Stimulated activated CD8-positive, alpha-beta memory T cell treated with anti-CD3 and anti-CD28 coated beads, Interleukin-12 subunit alpha, Interleukin-12 subunit beta, amount 100 ng/mL, for 4 hours (primary cell): ENCODE data around the gene FLT4.
"Not testable (repeated sequence)": the region's sequence is repeated elsewhere in the genome, so short reads cannot be mapped to it uniquely, and the experiment has no call there.

Source experiments
- DNase-seq: peaks from one replicate; pipeline ENCODE4 v3.0.0-alpha.2; 2020; ENCODE audit warnings: low read depth

The FLT4 gene

GRCh38 chr5:180670157-180670556 lies 20.8 kb upstream of the FLT4 start:
- DNase-seq, result no peak

DNA sequence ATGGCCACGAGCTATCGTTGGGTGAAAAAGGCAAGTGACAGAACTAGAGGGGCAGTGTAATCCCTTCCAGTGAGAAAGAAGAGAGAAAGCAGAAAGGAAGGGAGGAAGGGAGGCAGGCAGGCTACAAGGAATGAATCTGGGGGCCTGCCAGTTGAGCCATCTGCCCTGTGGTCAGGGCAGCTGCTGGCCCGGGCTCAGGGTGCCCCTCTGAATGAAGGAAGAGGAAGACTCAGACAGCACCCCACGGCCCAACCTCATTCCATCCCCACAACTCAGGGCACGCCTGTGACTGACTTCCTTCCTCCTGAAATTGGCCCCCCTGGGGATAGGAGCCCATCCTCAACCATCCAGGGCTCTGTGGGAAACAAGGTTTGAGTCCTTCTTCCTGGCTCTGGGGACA lies 20.3 kb upstream of the FLT4 start:
- no peak for DNase-seq

GRCh38 chr5:180668835-180669596 lies 19.6 kb upstream of the FLT4 start:
- no peak for DNase-seq

DNA sequence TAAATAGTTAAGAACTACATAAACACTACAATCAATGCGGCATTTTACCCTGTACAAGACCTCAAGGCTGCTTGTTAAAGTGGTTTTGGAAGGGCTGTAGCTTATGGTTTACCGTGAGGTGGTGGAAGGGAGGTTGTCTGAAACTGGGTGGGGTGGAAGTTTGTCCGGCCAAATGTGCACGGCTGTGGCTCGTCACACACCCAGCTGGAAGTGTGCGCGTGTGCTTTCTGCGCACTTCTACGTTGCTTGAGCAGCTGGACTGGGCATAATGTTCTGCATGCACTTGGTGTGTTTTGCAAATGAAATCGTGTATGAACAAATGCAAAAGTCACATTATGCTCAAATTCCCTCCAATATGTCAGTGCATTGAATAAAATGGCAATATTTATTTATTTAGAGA lies 17.4 kb upstream of the FLT4 start:
- DNase-seq, result no peak

- DNase-seq, result no peak
These were observed 16.4 kb upstream of the FLT4 start for GRCh38 chr5:180665682-180666404.

DNA sequence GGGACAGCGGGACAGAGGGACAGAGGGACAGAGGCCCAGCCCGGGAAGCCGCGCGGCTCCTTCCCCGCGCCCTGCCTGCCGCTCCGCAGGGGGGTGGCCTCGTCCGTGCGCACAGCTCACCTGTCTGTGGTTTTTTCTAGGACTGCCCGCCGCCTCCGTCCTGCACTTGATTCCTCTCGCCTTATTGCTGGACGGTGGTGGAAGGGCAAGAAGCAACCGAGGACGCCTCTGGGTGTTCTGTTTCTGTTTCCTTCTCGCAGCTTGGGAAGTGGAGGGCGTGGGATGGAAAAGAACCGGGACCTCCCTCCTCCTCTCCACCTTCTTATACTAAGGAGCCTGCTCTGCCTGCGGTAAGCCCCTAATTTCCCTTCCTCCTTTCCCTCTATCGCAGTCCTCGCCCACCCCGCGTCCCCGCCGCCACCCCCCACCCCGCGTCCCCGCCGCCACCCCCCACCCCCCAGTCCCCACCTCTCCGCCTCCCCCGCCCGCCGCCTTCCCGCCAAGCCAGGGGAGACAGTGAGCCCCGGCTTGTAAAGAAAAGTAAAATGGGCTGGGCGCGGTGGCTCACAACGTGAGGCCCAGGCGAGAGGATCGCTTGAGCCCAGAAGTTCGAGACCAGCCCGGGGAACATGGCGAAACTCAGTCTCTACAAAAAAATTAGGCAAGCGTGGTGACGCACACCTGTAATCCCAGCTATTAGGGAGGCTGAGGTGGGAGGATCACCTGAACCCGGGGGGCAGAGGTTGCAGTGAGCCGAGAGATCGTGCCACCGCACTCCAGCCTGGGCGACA lies 9.6 kb upstream of the FLT4 start:
- DNase-seq, result no peak

GRCh38 chr5:180655243-180655642 lies 5.8 kb upstream of the FLT4 start:
- not testable (repeated sequence) for DNase-seq

- no peak for DNase-seq
These were observed 3.4 kb upstream of the FLT4 start for GRCh38 chr5:180652771-180653170.

DNA sequence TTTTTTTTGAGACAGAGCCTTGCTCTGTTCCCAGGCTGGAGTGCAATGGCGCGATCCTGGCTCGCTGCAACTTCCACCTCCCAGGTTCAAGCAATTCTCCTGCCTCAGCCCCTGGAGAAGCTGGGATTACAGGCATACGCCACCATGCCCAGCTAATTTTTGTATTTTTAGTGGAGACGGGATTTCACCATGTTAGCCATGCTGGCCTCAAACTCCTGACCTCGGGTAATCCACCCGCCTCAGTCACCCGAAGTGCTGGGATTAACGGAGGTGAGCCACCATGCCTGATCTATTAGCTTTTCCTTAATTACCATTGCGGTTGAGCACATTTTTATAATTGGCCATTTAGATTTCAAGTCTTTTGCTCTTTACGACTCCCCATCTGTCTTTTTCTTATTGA lies 2.9 kb upstream of the FLT4 start:
- DNase-seq, result no peak

DNA sequence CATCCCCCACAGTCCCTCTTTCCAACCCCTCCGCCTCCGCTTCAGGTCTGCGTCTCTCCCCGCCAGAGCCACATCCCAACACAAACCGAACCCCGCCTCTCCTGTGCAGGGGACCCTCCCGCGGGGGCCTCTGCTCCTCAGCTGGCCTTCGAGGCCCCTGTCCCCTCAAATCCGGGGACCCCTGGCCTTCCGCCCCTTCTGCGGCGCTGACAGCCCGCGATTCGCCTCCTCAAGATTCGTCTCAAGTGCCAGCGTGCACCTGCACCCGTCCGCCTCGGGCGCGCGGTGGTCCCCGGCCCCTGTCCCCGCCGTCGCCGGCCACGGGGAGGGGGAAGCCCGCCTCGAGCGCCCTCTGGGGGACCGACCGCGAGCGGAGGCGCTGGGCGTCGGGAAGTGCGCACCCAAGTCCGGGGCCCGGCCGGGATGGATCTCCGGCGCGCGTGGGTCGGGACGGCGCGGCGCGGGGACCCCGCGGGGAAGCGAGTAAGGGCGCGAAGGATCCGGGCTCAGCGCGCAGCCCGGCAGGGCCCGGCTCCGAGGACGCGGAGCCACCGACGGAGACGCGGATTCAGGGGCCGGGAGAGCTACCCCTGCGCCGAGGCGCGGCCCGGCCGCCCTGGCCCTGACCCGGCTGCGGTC lies 623 bp downstream of the FLT4 start:
- DNase-seq, result no peak

DNA sequence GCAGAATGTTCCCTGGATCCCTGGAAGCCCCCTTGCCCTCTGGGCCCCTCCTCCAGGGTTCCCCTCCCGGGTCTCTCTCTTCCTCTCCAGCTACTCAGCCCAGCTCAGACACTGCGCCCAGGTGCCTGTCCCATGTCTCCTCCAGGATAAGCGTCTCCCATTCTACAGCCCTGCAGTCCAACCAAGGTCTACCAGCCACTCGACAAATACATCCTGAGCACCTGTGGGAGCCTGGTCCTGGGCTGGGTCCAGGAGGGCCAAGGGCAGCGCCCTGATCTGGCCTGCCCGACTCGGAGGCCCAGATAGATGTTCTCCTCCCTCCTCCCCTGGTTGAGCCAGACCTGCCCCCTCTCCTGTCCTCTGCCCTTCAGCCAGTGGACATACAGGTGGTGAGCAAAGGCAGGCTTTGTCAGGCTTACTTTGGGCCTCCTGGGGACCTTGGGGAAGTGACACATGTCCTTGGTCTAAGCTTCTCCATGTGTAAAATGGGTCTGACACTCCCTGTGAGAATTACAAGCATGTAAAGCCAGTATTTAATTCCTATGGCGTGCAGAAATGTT lies 1.4 kb downstream of the FLT4 start:
- no peak for DNase-seq

GRCh38 chr5:180647465-180647864 lies 1.9 kb downstream of the FLT4 start:
- no peak for DNase-seq

- no peak for DNase-seq
These were observed 2.5 kb downstream of the FLT4 start for GRCh38 chr5:180646963-180647305.

DNA sequence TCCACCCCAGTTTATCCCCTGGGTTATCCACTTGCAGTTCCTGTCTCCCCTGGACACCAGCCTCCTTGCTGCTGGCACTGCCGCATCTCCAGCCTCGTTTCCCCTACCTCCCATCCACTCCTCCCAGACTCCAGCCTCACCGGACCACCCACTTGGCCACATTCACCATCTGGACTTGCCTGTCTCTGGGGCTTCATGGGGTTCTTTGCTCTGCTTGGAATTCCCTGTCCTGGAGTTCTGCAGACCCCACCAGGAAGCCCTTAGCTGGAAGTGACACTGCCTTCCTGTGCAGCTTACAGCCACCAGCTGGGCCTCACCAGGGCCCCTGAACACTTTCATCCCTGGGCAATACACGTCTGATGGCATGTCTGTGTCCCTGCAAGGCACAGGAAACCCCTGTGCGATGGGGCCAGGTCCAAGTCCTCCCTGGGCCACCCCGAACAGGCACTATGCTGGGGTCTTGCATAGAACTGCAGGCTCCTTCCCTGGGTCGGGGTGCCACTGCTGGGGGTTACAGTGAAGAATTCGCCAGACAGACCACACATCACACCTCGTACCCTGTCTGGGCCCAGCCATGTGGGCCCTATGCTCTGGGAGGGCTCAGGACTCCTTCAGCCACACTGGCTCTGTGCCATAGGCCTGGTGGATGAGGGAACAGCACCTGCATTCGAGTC lies 3.0 kb downstream of the FLT4 start:
- DNase-seq, result no peak

GRCh38 chr5:180645274-180646204 lies 3.9 kb downstream of the FLT4 start:
- no peak for DNase-seq

GRCh38 chr5:180644825-180645273 lies 4.6 kb downstream of the FLT4 start:
- no peak for DNase-seq

GRCh38 chr5:180644129-180644824 lies 5.1 kb downstream of the FLT4 start:
- no peak for DNase-seq

DNA sequence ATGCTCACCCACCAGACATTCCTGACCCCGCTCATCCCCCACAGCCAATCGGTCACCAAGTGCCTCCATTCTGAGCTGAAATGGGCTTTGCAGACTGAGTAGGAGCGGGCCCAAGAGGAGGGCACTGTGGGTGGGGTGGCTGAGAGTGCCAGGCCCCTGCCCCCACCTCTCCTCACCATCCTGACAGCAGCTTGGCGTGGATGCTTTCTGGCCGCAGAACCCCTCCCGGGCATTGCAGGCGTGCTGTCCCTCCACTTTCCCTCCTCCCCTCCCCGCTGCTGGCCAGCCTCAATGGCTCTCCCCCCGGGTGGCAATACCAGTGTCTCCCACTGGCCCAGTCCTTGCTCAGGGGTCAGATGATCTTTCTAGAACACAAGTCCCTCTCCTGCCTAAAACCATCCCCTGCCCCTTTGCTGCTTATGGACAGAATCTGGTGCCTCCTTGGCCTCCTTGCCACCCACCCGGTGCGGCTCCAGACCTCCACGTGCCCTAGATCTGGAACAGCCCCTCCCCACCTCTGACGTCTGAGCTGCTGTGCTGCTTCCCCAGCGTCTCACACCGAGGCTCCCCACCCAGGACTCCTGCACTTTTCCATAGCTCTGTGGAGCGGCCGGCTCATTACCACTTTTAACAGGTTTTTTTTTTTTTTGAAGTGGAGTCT lies 6.1 kb downstream of the FLT4 start:
- no peak for DNase-seq

GRCh38 chr5:180642779-180643178 lies 6.6 kb downstream of the FLT4 start:
- no peak for DNase-seq
